Endothelial cell of umbilical vein (primary cell): ENCODE data around the gene FERMT2. TPM values are rescaled to one million over a fixed set of nuclear protein-coding genes. Genes with fewer than 3 reads are reported as not detected.
A peak's percentile ranks its signal among the peaks of the same experiment; 100 is the strongest.

ENCODE experiments used
- BruUV-seq: library from RNA; stranded (reverse); fragments of 400-500 nt; replicated peaks from 2 replicates; lab custom pipeline; 2021; lab: Mats Ljungman, UMichigan
- CTCF ChIA-PET: fragments of 300-600, 350-600 bp; sonication (Branson Sonifier 250); formaldehyde crosslinking; loops from one replicate; lab custom pipeline; 2021; ENCODE audit warnings: antibody characterized with exemption, inconsistent platforms; lab: Charles Lee
- POLR2A ChIA-PET: fragments of 300-600, 350-600 bp; sonication (Branson Sonifier 250); formaldehyde crosslinking; loops from one replicate; lab custom pipeline; 2021; ENCODE audit warnings: antibody characterized with exemption, inconsistent platforms; lab: Charles Lee
- DNase-seq: peaks from one replicate; pipeline ENCODE4 v3.0.0-alpha.2; 2011; ENCODE audit warnings: low read depth, low spot score
- FAIRE-seq: peaks from 2 replicates; lab custom pipeline; 2011; peaks lifted over from hg19 to GRCh38; lab: Jason Lieb, UNC
- H2AFZ ChIP-seq: 2 replicates; pipeline ENCODE4 v1.6.0; 2012; ENCODE audit warnings: low read depth, low read length, control low read depth, inconsistent platforms
- H3K27ac ChIP-seq: 2 replicates; pipeline ENCODE4 v1.5.1; 2011; ENCODE audit warnings: low read depth, mild to moderate bottlenecking, control low read depth, low read length, moderate library complexity; ENCODE audit not compliant: insufficient read depth
- H3K27me3 ChIP-seq, 2 experiments: 2 replicates each; pipeline versions ENCODE4 v1.6.0 to v1.6.1; 2011; ENCODE audit warnings: low read length in 2 of 2, mixed read lengths in 1 of 2; ENCODE audit not compliant: control insufficient read depth in 2 of 2, insufficient read depth in 2 of 2
- H3K36me3 ChIP-seq, 2 experiments: 2 replicates in 1 of 2; 3 replicates in 1 of 2; pipeline ENCODE4 v1.5.1; 2011; ENCODE audit warnings: low read length in 2 of 2, mild to moderate bottlenecking in 1 of 2, moderate library complexity in 1 of 2; ENCODE audit not compliant: control insufficient read depth in 2 of 2, insufficient read depth in 2 of 2; ENCODE audit errors: extremely low read depth in 1 of 2
- H3K4me1 ChIP-seq: 3 replicates; pipeline ENCODE4 v1.5.1; 2011; ENCODE audit warnings: mild to moderate bottlenecking, low read length; ENCODE audit not compliant: control insufficient read depth, insufficient read depth; ENCODE audit errors: extremely low read depth
- H3K4me2 ChIP-seq: 2 replicates; pipeline ENCODE4 v1.6.1; 2011; ENCODE audit warnings: low read length, control low read depth, mixed read lengths; ENCODE audit not compliant: insufficient read depth
- H3K4me3 ChIP-seq, 3 experiments: fragments of 200-600 bp in 1 of 3; sonication (generic), shearing (Covaris generic) in 1 of 3; replicated peaks in 1 of 3; 2 replicates each; pipeline ENCODE4 v1.5.1; 2011 to 2016; ENCODE audit warnings: control low read depth in 3 of 3, low read length in 3 of 3, mild to moderate bottlenecking in 2 of 3, inconsistent platforms in 1 of 3, low read depth in 1 of 3, moderate library complexity in 1 of 3; ENCODE audit not compliant: insufficient read depth in 1 of 3
- H3K79me2 ChIP-seq: 2 replicates; pipeline ENCODE4 v1.6.0; 2012; ENCODE audit warnings: low read length, inconsistent platforms; ENCODE audit not compliant: control insufficient read depth, insufficient read depth
- H3K9ac ChIP-seq: replicated peaks from 2 replicates; pipeline ENCODE3; 2011; ENCODE audit warnings: low read length, control low read depth; ENCODE audit not compliant: insufficient read depth; ENCODE audit errors: extremely low read depth
- H3K9me1 ChIP-seq: replicated peaks from 3 replicates; pipeline ENCODE4 v1.6.0; 2011; ENCODE audit warnings: mild to moderate bottlenecking, low read length; ENCODE audit not compliant: control insufficient read depth, insufficient read depth; ENCODE audit errors: extremely low read depth
- H3K9me3 ChIP-seq: replicated peaks from 2 replicates; pipeline ENCODE4 v1.5.1; 2012; ENCODE audit warnings: low read length, inconsistent platforms; ENCODE audit not compliant: control insufficient read depth, insufficient read depth
- H4K20me1 ChIP-seq: replicated peaks from 2 replicates; pipeline ENCODE3; 2011; ENCODE audit warnings: mild to moderate bottlenecking, low read length; ENCODE audit not compliant: control insufficient read depth, insufficient read depth; ENCODE audit errors: extremely low read depth
- EZH2 ChIP-seq: IDR thresholded peaks from 2 replicates; pipeline ENCODE4 v1.6.1; 2012; ENCODE audit warnings: borderline replicate concordance, low read depth, mild to moderate bottlenecking, moderate library complexity, low read length, inconsistent platforms; ENCODE audit not compliant: severe bottlenecking
- FOS ChIP-seq: IDR thresholded peaks from 2 replicates; pipeline ENCODE4 v1.6.1; 2011; ENCODE audit warnings: mild to moderate bottlenecking, low read length, moderate library complexity, borderline replicate concordance; ENCODE audit not compliant: insufficient read depth
- GATA2 ChIP-seq: IDR thresholded peaks from 2 replicates; pipeline ENCODE4 v1.7.0; 2011; ENCODE audit warnings: low read depth, mild to moderate bottlenecking, moderate library complexity, mixed read lengths, low read length; ENCODE audit not compliant: insufficient read length, insufficient read depth
- JUN ChIP-seq: IDR thresholded peaks from 2 replicates; pipeline ENCODE4 v1.6.1; 2011; ENCODE audit warnings: borderline replicate concordance, low read depth; ENCODE audit not compliant: insufficient read length, insufficient read depth
- MYC ChIP-seq: IDR thresholded peaks from one replicate; pipeline ENCODE4 v1.6.1; 2011; ENCODE audit warnings: mild to moderate bottlenecking, low read depth, low read length
- POLR2A ChIP-seq: IDR thresholded peaks from 2 replicates; pipeline ENCODE4 v1.6.1; 2012; ENCODE audit warnings: low read depth, mild to moderate bottlenecking, control low read depth, low read length
- POLR2AphosphoS5 ChIP-seq: IDR thresholded peaks from 2 replicates; pipeline ENCODE4 v1.6.1; 2012; ENCODE audit warnings: low read depth, mild to moderate bottlenecking, control low read depth, low read length, moderate library complexity; ENCODE audit not compliant: insufficient read depth
- dilution Hi-C: fragments of 300-500 bp; cut with MboI; formaldehyde crosslinking; loops from one replicate; pipeline ENCODE4 v1.15.0; 2019; ENCODE audit warnings: low sequenced_read_pairs; ENCODE audit not compliant: extremely low pct_ligation_motif_present
- intact Hi-C: fragments of 100-400 bp; cut with micrococcal nuclease; formaldehyde crosslinking; loops from one replicate; pipeline ENCODE4 v1.10.0; 2022
- polyA plus RNA-seq, 4 experiments: library from polyadenylated mRNA; depleted of rRNA in 3 of 4; stranded (reverse) in 3 of 4; unstranded in 1 of 4; fragments of >200 nt; gene quantifications; 2 replicates each; pipeline versions ENCODE4 v1.2.1 to v1.2.3, GENCODE V29; 2011 to 2012; ENCODE audit warnings: missing spikeins in 1 of 4
- total RNA-seq: library from RNA; stranded (reverse); gene quantifications from 2 replicates; pipeline ENCODE4 v1.2.3, GENCODE V29; 2021
- TF ChIP-seq, protein P1 (sequence below): IDR thresholded peaks from 2 replicates; pipeline ENCODE4 v1.6.1; 2011; ENCODE audit not compliant: insufficient read depth, insufficient read length
- TF ChIP-seq, protein P2 (sequence below), 2 donors: IDR thresholded peaks; 1 replicate in 1 of 2; 2 replicates in 1 of 2; pipeline ENCODE4 v1.5.1; 2011; ENCODE audit warnings: low read length in 2 of 2, mild to moderate bottlenecking in 2 of 2, moderate library complexity in 2 of 2, control low read depth in 1 of 2, inconsistent platforms in 1 of 2, low read depth in 1 of 2; ENCODE audit not compliant: insufficient read depth in 1 of 2; ENCODE audit errors: extremely low read depth in 1 of 2

The FERMT2 gene
- total and polyA plus RNA-seq, 2 donors (not counting 3 experiments of a cell fraction or from before 2014, with no cell fraction given): 58.7 to 108 TPM

DNA sequence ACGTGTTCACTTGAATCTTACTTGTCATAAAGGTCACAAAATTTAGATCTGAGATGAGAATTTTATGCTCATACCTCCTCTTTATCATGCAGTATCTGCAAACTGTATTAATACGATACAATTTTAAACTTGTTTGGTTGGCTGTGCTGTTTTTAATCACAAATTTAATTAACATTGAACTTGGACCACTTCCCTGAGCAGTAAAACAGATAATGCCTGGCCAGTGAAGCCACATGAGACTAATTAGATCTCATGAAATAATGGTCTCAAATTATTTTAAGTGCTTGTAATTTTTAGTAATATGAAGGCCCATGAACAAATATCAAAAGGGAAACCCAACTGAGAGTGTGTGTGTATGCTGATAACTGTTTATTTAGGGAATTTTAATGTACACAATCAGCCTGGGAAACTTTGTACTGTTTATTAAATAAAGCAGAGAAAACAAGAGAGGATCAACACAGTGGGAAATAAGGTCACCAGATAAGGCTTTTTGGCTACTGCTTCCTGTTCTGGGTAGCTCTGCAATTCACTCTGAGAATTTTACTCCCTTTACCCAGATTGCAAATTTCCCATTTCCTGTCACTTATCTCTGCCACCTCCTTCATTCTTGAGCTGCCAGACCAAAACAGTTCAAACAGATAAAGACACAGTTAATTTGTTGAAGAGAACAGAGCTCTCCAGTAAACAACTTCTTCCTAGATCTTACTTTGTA lies 97.9 kb downstream of the FERMT2 start:
- ChIA-PET POLR2A (no interaction called here), CTCF (interaction anchor here (0.8 to 1.7 kb wide), 3 partner anchors 9 to 108 kb away, joined by 3 to 6 read pairs (median 5); no protein-coding TSS in a partner anchor)
- Histone ChIP-seq H3K4me1 (peaks cover 9% of the 10 kb centered on the region), H2AFZ (no peak overlapping the region), H3K27ac (no peak overlapping the region), H3K4me3 (no peak overlapping the region), H3K79me2 (no peaks in the 10 kb centered on the region), H3K36me3 (no peaks in the 10 kb centered on the region), H3K9me1 (no peaks in the 10 kb centered on the region), H4K20me1 (no peaks in the 10 kb centered on the region), H3K9me3 (no peaks in the 10 kb centered on the region), H3K4me2 (peak overlapping the region; percentile 19), H3K27me3 (no peaks in the 10 kb centered on the region), H3K9ac (no peak overlapping the region)
- dilution Hi-C loops (no loop called here), intact Hi-C loops (no loop called here)
- DNase-seq (peak; percentile 58), FAIRE-seq (peak; percentile 40)
- BruUV-seq: no TSS peak
- TF ChIP-seq, protein P1, sequence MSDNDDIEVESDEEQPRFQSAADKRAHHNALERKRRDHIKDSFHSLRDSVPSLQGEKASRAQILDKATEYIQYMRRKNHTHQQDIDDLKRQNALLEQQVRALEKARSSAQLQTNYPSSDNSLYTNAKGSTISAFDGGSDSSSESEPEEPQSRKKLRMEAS: no peak
- TF ChIP-seq POLR2A (no peak), GATA2 (peak; percentile 41), MYC (no peak), JUN (no peak), POLR2AphosphoS5 (no peak), EZH2 (no peak), FOS (no peak)
- TF ChIP-seq, protein P2, sequence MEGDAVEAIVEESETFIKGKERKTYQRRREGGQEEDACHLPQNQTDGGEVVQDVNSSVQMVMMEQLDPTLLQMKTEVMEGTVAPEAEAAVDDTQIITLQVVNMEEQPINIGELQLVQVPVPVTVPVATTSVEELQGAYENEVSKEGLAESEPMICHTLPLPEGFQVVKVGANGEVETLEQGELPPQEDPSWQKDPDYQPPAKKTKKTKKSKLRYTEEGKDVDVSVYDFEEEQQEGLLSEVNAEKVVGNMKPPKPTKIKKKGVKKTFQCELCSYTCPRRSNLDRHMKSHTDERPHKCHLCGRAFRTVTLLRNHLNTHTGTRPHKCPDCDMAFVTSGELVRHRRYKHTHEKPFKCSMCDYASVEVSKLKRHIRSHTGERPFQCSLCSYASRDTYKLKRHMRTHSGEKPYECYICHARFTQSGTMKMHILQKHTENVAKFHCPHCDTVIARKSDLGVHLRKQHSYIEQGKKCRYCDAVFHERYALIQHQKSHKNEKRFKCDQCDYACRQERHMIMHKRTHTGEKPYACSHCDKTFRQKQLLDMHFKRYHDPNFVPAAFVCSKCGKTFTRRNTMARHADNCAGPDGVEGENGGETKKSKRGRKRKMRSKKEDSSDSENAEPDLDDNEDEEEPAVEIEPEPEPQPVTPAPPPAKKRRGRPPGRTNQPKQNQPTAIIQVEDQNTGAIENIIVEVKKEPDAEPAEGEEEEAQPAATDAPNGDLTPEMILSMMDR (IDR thresholded peaks at IDR 0.05; ENCODE audit: extremely low read depth in 1 of 2, insufficient read depth in 1 of 2, low read depth in 1 of 2, low read length in 2 of 2): no peak
